ELF-1 (cell line): ENCODE results near the gene GLP2R.

Source experiments
- DNase-seq: peaks from one replicate; pipeline ENCODE4 v3.0.0-alpha.2; 2016; ENCODE audit warnings: low read depth, low spot score

Gene GLP2R

GRCh38 chr17:9811537-9811936, 14.2 kb upstream of the GLP2R start:
- DNase-seq: no peak

DNA sequence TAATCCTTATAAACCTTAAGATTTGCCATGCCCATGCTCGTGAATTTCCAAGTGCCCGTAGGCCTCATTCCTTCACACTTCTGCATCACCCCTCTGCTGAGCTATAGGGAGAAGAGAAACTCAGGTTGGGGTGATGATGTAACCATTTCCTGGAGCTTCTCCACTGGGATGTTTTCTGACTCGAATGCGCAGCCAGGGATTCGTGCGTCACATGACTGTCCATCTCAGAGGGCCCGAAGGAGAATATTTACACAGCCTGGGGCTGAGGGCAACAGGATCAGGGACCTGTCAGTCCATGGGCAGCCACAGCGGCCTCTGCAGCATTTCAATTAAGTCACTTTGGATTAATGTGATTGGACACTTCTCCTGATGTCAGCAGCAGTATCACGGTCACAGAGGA, 12.6 kb upstream of the GLP2R start:
- DNase-seq: no peak

GRCh38 chr17:9814337-9814945, 11.3 kb upstream of the GLP2R start:
- no peak for DNase-seq

- DNase-seq: no peak
These were observed 9.3 kb upstream of the GLP2R start for GRCh38 chr17:9816472-9816871.

GRCh38 chr17:9817086-9817485, 8.6 kb upstream of the GLP2R start:
- peak; percentile 20 for DNase-seq

GRCh38 chr17:9818760-9819159, 7.0 kb upstream of the GLP2R start:
- no peak for DNase-seq

GRCh38 chr17:9820448-9820847, 5.3 kb upstream of the GLP2R start:
- no peak for DNase-seq

DNA sequence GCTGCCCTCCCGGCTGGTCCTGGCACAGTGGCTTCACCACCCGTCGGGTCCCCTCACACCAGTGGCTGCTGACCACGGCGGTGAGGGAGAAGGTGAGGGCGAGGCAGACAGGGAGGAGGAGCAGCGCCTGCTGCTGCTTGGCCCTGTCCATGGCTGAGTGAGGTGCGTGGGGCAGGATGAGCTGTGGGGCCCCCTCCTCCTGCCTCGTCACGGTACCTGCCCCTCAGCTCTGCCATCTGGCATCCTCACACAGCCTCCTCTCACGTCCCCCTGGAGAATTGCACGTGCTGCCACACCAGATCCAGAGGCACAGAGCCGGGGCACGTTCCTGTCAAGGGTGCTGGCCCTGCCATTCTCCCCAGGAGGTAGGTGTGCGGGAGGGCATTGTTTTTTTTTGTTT, 3.8 kb upstream of the GLP2R start, which contains the start of gene GSG1L2:
Gene GSG1L2 (minus strand): TSS at position 159 of the 400 bp plus-strand sequence. CDS start 8 bp downstream, at position 151.
- no peak for DNase-seq

DNA sequence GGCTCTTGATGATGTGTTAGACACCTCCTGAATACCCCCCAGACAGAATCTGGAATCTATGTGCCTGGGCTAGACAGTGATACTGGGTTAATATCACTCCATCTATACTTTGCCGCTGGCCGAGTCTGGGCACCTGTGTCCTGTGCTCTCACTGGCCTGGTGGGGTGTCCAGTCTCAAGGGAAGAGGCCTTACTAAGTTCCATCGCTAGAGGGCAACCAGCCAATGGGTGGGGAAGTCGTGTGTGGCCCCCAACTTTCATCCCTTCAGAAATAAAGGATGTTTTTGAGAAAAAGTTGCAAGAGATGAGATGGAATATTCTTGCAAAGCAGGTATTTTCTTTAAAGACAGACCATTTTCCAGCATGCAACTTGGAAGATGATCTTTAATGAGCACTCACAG, 1.6 kb upstream of the GLP2R start:
- DNase-seq: no peak

GRCh38 chr17:9824797-9825338, 856 bp upstream of the GLP2R start:
- DNase-seq: no peak

DNA sequence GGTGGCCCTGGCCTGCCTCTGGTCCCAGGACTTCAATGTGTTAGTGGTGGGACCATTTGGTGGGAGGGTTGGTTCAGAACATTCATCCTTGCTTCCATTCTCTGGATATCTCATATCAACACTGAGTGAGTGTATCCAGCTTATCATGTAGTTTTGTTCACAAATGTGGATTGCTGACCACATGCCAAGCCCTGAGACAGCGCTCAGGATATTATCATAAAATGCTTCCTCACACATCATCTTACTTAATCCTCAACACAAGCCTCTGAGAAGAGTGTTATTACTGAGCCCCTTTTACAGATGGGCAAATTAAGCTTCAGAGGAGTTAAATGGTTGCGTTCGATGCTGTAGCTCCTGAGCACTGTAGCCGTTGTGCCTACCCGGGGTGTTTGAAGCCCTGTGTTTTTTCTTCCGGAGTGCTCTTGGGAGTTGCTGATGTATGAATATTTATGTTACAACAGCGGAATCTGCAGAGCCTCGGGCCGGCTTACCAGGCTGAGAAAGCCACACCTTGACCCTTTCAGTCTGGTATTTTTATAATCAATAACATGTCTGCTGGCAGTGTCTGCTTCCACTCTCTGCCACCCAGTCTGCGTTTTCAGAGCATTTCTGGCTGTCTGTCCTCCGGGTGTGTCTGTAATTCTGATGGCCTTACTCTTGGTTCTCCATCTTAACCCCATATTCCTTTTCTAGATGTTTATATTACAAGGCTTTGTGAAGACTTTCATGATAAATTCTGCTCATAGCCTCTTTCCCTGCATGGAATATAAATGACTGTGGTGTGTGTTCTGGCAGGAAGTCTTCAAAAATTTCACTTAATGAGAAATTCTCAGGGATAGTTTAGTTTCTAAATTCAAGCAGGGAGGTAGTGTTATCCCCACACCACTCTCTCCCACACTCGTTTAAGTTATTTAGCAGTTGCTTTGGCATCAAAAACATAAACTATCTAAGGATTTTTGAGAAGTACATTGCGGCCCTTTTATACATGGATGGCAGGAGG, 2.9 kb downstream of the GLP2R start:
- DNase-seq: no peak

GRCh38 chr17:9829343-9829742, 3.6 kb downstream of the GLP2R start:
- DNase-seq: no peak

GRCh38 chr17:9830711-9831110, 5.0 kb downstream of the GLP2R start:
- DNase-seq: no peak

DNA sequence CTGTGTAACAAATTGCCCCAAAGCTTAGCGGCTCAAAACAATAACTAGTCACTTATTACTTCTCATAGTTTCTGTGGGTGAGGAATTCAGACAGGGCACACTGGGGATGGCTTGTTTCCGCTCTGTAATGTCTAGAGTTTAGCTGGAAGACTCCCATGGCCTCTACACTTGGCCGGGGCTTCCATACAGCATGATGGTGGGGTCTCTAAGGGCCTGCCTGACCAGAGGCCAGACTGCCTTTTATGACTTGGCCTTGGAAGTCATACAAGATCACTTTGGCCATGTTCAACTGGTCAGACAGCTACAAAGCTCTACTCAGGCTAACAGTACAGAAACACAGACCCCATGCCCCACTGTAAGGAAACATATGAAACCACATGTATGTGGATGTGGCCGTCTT, 8.2 kb downstream of the GLP2R start:
- no peak for DNase-seq

GRCh38 chr17:9837551-9838471, 12.1 kb downstream of the GLP2R start:
- no peak for DNase-seq

DNA sequence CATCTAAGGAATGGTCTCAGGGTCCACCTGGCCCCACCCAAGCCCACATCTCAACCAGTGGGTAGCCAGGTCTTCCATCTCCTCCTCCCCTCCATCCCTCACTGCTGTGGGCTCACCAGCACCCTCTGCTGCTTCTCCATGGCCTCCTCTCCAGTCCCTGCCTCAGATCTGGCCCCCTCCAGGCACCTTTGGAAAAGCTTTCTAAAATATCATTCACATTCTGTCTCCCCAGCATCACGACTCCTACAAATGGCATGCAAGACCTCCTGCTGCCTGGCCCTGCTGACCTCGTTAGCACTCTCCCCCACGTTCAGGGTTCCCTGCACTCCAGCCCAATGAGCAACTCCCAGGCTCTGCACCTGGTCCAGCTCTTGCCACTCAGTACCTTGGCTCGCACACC, 13.7 kb downstream of the GLP2R start:
- DNase-seq: peak; percentile 37

DNA sequence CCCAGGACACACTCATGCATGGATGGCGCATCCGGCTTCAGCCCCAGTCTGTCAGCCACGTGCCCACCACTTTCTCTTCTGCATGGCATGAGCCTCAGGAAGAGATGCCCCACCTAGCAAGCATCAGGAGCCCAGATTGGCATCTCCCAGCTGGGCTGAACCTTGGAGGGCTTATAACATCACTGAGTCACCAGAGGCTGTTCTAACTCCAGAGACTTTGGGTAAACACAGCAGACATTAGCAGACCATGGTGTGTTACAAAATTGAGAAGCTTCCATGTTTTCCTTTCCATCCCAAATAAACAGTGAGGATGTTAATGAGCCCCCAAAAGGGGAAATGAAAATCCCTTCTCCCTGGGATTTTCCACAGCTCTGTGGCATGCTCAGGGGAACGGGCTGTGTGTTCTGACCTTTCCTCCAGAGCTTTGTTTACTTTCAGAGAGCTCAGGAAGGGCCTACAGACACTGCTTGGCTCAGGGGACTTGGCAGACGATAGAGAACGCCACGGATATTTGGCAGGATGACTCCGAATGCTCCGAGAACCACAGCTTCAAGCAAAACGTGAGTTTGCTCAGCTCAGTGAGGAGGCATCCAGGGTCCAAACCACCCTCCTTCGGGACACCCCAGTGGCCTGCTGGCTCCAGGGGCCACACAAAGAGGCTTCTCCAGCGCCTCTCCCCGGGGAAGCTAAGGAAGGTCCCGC, 16.5 kb downstream of the GLP2R start:
- DNase-seq: no peak

DNA sequence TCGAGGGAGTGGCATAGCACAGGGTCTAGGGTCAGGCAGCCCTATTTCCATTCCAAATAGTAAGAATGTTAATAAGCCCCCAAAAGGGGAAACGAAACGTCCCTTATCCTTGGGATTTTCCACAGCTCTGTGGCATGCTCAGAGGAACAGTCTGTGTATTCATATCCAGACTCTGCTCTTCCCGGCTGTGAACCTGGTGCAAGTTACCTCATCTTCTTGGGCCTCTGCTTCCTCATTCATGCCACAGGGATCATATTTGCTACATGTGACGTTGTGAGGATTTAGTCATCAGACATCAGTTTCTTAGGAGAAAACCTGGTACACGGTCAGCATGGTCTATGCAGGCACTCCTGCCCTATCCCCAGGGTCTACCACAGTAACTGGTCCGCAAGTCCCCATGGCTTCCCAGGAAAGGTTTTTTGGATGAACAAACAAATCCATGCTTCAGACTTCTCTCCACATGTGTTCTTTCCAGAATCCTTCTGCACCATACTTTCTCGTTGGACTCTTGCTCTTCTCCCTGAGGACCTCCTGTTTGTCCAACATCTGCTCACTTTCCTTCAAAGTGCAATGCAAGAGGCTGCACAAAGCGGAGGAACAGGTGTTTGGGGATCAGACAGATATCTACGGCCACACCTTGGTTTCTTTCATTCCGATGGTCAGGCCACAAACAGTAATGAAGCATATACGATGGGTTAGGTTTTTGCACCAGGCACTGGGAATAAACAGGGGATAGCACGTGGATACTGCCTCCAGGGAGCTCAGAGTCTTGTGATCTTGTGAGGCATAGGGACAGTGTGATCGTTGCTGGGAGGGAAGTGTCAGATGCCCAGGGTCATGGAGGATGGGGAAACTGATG, 17.7 kb downstream of the GLP2R start:
- no peak for DNase-seq

- DNase-seq: no peak
These were observed 18.4 kb downstream of the GLP2R start for GRCh38 chr17:9844153-9844552.

DNA sequence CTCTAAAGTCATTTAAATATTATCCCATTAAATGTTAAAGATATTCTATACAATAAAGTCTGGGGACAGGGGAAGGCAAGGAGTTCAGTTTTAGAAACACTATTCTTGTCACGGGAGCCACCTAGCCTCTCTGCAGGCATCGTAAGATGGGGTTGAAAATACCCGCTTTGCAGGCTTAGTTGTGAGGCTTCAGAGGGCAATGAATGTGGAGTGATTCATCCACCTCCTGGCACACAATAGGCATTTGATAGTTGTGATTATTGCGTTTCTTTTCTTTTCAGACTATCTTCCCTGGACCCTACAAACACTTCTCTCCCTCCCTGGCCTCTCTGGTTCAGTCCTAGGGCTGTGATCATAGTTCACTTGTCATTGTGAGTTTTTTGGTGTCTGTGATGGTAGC, 19.6 kb downstream of the GLP2R start:
- DNase-seq: no peak
